Measurements from ENCODE around the gene CNOT2. TPM values are rescaled to one million over a fixed set of nuclear protein-coding genes. Genes with fewer than 3 reads are reported as not detected.

Gene CNOT2
- total RNA-seq, 1 experiment from 2014 or later, result 82.9 TPM

DNA sequence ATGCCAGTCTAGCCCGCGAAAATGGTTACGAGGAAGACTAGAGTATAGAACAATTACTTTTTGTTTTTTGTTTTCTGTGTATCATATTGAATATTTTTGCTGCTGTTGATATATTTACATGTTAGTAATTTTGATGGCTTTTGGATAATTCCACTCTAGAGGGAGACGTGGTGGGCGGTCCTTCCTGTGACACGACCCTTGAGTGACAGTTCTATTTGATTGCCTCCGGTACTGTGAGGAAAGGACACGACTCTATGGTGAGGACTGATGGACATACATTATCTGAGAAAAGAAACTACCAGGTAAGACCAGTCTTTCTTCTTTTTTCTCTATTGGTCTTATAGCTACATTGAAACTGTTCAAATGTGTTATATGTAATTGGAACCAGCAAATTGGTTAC, 34.7 kb downstream of the CNOT2 start:
- Histone ChIP-seq H3K79me2 (ENCODE audit: insufficient read depth, low read length) (peaks cover 5% of the 10 kb centered on the region; the same call in 1 of the 2 replicates), H3K4ac (ENCODE audit: low read depth, low read length) (no peak overlapping the region), H2BK20ac (ENCODE audit: low read depth, low read length, poor library complexity, severe bottlenecking) (no peak overlapping the region), H3K79me1 (ENCODE audit: insufficient read depth, low read depth, low read length, poor library complexity, severe bottlenecking) (no peaks in the 10 kb centered on the region), H3K4me1 (ENCODE audit: insufficient read depth, low read length) (no peaks in the 10 kb centered on the region), H3K23ac (ENCODE audit: insufficient read length, low read depth, low read length) (no peak overlapping the region), H3K23me2 (ENCODE audit: insufficient read length, low read depth, low read length, poor library complexity, severe bottlenecking) (no peaks in the 10 kb centered on the region), H2BK12ac (ENCODE audit: insufficient read length, low read depth, low read length) (no peak overlapping the region), H3K9me3 (ENCODE audit: control insufficient read depth, low read depth, low read length) (no peaks in the 10 kb centered on the region), H2BK120ac (ENCODE audit: low read depth, low read length, poor library complexity, severe bottlenecking) (no peak overlapping the region), H3T11ph (ENCODE audit: low read length) (no peak overlapping the region), H2AFZ (ENCODE audit: low read length) (no peak overlapping the region), H3K14ac (ENCODE audit: insufficient read depth, low read length) (no peak overlapping the region), H2BK5ac (ENCODE audit: insufficient read length, low read length) (no peak overlapping the region), H3K9ac (ENCODE audit: extremely low read depth, insufficient read length, low read length) (no peak overlapping the region), H4K20me1 (ENCODE audit: control insufficient read depth, insufficient read depth, insufficient read length) (no peaks in the 10 kb centered on the region), H3K56ac (ENCODE audit: insufficient read length, low read depth, low read length) (no peak overlapping the region), H2AK5ac (ENCODE audit: insufficient read length, low read length) (no peak overlapping the region), H4K5ac (ENCODE audit: insufficient read length, low read depth, low read length) (no peak overlapping the region), H3K18ac (ENCODE audit: insufficient read length, low read depth, low read length) (no peak overlapping the region), H4K8ac (replicated peaks; ENCODE audit: insufficient read length, low read depth, low read length) (no peak overlapping the region), H3K27me3 (ENCODE audit: insufficient read depth, low read length) (no peaks in the 10 kb centered on the region), H4K91ac (ENCODE audit: insufficient read length, low read depth, low read length) (no peak overlapping the region), H3K27ac (ENCODE audit: insufficient read length, low read depth, low read length) (no peak overlapping the region), H2BK15ac (ENCODE audit: low read depth, low read length) (no peak overlapping the region), H3K4me2 (ENCODE audit: insufficient read depth, insufficient read length, low read length) (no peak overlapping the region)
- no peak overlapping the region for H3K4me3 Mint-ChIP-seq
- peaks cover 5 to 17% (median 8%) of the 10 kb centered on the region in 3 experiments for H3K36me3 Mint-ChIP-seq (ENCODE audit: insufficient read depth in 1 of 3, low read depth in 3 of 3)
- WGBS (ENCODE audit: extremely low coverage, insufficient read length, low lambda C conversion rate), result no CpG with 5 or more reads among the region's 8 CpGs
- TF ChIP-seq, protein P1, sequence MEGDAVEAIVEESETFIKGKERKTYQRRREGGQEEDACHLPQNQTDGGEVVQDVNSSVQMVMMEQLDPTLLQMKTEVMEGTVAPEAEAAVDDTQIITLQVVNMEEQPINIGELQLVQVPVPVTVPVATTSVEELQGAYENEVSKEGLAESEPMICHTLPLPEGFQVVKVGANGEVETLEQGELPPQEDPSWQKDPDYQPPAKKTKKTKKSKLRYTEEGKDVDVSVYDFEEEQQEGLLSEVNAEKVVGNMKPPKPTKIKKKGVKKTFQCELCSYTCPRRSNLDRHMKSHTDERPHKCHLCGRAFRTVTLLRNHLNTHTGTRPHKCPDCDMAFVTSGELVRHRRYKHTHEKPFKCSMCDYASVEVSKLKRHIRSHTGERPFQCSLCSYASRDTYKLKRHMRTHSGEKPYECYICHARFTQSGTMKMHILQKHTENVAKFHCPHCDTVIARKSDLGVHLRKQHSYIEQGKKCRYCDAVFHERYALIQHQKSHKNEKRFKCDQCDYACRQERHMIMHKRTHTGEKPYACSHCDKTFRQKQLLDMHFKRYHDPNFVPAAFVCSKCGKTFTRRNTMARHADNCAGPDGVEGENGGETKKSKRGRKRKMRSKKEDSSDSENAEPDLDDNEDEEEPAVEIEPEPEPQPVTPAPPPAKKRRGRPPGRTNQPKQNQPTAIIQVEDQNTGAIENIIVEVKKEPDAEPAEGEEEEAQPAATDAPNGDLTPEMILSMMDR (conservative IDR thresholded peaks at IDR 0.05), result no peak
- H3K27ac Mint-ChIP-seq, result peak overlapping the region in 1 of 3 experiments; percentile 43; a peak in 1 of 7 replicates
- DNase-seq, result no peak
- H3K4me1 Mint-ChIP-seq, result peaks cover 8 to 26% of the 10 kb centered on the region in 2 experiments
- H3K27me3 Mint-ChIP-seq (ENCODE audit: low read depth), result no peaks in the 10 kb centered on the region
- no peaks in the 10 kb centered on the region for H3K9me3 Mint-ChIP-seq

All from H9 (cell line).